Stimulated activated CD8-positive, alpha-beta memory T cell treated with anti-CD3 and anti-CD28 coated beads, Interleukin-4, amount 100 ng/mL, for 1 hour (primary cell): ENCODE measurements around the gene OR4K13.

ENCODE experiments used
- DNase-seq, 2 donors: peaks; one replicate each; pipeline ENCODE4 v3.0.0-alpha.2; 2020; ENCODE audit warnings: low read depth in 2 of 2, low spot score in 1 of 2

The OR4K13 gene, protein sequence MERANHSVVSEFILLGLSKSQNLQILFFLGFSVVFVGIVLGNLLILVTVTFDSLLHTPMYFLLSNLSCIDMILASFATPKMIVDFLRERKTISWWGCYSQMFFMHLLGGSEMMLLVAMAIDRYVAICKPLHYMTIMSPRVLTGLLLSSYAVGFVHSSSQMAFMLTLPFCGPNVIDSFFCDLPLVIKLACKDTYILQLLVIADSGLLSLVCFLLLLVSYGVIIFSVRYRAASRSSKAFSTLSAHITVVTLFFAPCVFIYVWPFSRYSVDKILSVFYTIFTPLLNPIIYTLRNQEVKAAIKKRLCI

DNA sequence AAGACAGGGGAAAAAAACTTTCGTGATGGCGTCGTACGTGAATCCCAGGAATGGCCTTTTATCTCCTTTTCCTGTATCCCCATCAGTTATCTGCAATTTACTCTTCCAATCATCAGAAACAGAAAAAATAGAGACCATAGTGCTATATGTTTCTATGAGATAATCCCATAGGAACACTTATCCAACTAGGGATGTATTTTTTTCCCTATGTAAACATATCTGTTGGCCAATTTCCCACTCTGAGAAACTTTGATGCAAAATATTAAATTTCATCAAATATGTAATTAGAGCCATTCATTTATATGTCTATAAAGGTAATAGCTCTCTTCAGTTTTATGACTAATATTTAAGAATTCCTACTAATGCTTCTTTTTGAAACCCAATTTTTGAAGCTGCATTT, at the start of gene OR4K13:
TSS of gene OR4K13 (minus strand) at position 101 of the 400 bp plus-strand sequence. CDS start 1,280 bp downstream, outside the sequence.
- DNase-seq: no peak

DNA sequence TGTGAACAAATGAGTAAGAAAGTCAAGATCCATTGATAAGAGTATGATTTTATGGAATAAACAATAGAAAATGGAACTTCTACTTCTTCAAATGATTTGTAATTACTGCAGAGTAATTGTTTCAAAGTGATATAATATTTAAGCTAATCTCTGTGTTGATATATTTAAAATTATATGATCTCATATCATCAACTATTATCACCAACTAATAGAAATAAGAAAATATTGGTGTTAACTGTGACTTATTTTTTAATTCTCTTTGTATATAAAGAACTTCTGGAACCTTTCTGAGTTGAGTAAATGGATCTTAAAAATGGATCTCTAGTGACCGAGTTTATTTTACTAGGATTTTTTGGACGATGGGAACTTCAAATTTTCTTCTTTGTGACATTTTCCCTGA, 23.9 kb upstream of the OR4K13 start, which contains the start of gene OR4L1:
TSS of gene OR4L1 (plus strand) at position 301 of the 400 bp plus-strand sequence. CDS start at position 301, 0 bp downstream.
- DNase-seq: no peak

DNA sequence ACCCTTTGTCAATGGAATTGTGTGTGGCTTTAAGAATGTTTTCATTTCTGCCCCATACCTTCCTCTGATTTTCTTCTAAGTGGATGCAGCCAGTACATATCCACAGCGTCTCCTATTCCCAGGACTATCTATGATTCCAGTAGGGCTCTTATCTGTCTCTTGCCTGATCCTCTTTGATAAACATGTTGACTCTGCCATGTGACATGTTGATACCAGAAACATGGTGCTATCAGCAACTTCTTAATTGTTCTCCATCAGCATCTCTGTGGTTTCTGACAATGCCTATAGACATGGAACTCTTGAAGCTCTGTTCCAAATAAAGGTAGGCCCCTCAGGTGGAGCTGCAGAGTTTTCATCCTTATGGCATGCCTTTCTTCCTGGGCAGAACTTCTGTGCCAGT, 12.4 kb upstream of the OR4K13 start:
- no peak for DNase-seq

DNA sequence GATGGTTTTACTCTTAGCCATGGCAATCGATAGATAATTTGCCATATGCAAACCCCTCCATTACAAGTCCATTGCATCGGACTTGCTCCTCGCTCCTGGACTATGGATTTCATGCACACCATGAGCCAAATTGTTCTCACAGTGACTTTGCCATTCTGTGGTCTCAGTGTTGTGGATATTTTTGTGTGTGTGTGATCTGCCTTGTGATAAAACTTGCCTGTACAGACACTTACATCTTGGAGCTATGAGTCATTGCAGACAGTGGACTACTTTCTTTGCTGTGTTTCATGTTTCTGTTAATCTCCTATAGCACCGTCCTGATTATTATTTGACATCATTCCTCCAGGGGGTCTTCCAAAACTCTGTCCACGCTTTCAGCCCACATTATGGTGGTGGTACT, 8.4 kb upstream of the OR4K13 start:
- DNase-seq: no peak

DNA sequence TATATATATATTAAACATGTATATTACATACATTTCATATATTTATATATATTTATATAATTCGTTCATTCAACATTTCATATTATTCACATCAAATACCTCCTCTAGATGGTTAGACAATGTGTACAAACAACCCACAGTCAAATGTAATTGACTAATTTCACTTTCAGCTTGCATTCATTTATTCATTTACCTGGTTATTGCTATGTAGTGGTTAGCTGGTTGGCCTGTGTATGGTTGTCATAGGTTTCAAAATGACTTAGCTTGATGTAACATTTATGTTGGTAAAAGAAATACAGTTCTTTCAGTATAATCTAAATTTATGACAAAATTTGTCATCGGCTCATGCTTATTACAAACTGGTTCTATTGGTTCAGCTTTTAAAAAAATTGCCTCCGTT, 389 bp downstream of the OR4K13 start:
- no peak for DNase-seq

DNA sequence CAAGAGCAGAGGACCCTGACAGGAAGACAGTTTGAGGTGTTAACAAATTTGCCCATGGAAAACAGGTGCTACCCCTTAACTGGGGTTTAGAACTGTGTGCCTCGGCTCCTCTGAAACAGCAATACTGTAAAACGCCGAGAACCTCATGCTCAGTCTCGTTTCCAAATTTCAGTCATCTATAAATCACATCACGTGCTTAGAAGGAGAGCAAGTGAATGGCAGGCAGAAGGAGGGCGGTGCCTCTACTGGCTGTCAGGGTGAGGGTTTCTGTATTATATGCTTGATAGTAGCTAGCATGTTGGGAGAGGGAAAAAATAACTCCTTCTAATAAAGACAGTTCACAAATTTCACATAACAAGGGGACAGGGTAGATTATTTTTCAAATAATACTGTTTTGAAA, 4.8 kb downstream of the OR4K13 start:
- DNase-seq: no peak

DNA sequence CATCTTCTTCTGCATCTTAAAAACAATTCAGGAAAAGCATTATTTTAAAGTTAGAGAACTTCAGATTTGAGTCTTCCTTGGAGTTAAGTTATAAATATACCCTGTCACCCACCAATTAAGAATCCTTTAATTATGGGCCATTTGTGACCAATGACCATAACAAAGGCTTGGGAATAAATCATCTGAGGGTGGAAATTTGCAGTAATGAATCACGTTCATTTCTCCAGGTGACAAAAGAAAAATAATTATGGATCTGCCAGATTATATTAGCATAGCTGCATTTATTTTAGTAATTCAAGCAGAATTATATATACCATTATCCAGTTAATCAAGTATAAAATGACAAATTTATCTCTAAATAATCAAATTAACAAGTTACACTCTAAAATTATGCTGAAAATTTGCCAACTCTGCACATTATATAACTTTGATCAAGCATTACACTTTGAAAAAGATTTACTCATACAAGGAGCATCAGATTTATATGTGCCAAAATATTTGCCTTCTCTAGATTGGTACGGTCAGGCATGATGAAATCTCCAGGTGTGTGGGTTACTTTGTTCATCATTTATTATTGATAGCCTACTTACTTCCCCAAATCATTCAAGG, 16.5 kb downstream of the OR4K13 start, which contains the start of gene OR4K14:
TSS of gene OR4K14 (minus strand) at position 51 of the 609 bp plus-strand sequence. CDS start 4,114 bp downstream, outside the sequence.
- no peak for DNase-seq

DNA sequence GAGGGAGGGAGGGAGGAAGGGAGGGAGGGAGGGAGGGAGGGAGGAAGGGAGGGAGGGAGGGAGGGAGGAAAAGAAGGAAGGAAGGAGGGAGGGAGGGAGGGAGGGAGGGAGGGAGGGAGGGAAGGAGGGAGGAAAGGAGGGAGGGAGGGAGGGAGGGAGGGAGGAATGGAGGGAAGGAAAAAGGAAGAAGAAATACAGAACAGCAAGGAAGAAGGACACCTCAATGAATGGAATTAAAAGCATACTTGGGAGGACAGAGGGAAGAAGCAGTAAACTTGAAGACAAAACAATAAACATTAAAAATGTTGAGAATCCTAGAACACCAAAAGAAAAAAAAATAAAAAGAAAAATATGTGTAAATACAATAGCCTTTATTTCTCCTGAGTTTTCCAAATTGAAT, 27.7 kb downstream of the OR4K13 start:
- DNase-seq: no peak

DNA sequence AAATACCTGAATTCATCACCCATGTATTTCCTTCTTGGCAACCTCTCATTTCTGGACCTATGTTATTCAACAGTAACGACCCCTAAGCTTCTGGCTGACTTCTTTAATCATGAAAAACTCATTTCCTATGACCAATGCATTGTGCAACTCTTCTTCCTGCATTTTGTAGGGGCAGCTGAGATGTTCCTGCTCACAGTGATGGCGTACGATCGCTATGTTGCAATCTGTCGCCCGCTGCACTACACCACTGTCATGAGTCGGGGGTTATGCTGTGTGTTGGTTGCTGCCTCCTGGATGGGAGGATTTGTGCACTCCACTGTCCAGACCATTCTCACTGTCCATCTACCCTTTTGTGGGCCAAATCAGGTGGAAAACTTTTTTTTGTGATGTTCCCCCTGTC, 33.5 kb downstream of the OR4K13 start:
- DNase-seq: no peak

DNA sequence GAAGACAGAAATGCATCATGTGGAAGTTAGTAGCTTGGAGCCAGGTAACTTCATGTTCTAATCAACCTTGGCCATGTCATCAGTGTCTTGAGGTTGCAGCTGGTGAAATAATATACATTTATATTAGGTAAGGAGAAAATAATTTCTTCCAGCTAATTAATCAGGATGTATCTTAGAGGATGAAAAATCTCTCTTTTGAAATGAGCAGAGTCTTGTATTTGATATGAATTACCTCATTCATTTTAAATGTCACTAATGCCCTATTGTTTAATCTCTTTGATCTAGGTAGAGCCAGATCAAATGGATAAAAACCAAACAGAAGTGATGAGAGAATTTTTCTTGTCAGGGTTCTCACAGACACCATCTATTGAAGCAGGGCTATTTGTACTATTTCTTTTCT, 34.0 kb downstream of the OR4K13 start, which contains the start of gene OR4Q2:
TSS of gene OR4Q2 (plus strand) at position 301 of the 400 bp plus-strand sequence.
- DNase-seq: no peak

DNA sequence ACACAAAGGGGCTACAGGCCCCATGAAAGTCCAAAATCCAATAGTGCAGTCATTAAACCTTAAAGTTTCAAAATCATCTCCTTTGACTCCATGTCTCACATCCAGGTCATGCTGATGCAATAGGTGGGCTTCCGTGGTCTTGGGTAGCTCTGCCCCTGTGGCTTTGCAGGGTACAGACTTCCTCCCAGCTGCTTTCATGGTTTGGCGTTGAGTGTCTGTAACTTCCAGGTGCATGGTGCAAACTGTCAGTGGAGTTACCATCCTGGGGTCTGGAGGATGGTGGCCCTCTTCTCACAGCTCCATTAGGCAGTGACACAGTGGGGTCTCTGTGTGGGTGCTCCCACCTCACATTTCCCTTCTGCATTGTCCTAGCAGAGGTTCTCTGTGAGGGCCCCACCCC, 42.4 kb downstream of the OR4K13 start:
- DNase-seq: no peak
